Mononuclear cell (primary cell): ENCODE results near the gene TRNAU1AP. TPM values are rescaled to one million over a fixed set of nuclear protein-coding genes. Genes with fewer than 3 reads are reported as not detected.
"Not testable (repeated sequence)": the region's sequence is repeated elsewhere in the genome, so short reads cannot be mapped to it uniquely, and the experiment has no call there.

Experiments
- H3K27me3 ChIP-seq: 2 replicates; pipeline ENCODE4 v1.6.0; 2011; ENCODE audit warnings: low read length, control low read depth; ENCODE audit not compliant: insufficient read depth
- H3K4me1 ChIP-seq: 2 replicates; pipeline ENCODE4 v1.5.1; 2011; ENCODE audit warnings: mild to moderate bottlenecking, low read length, control low read depth; ENCODE audit not compliant: insufficient read depth
- H3K4me3 ChIP-seq: 2 replicates; pipeline ENCODE4 v1.5.1; 2011; ENCODE audit warnings: mild to moderate bottlenecking, low read length, moderate library complexity
- H3K9me3 ChIP-seq: 2 replicates; pipeline ENCODE4 v1.5.1; 2011; ENCODE audit warnings: low read depth, mild to moderate bottlenecking, control low read depth, low read length
- total RNA-seq: library from RNA; depleted of rRNA; stranded (reverse); fragments of >200 nt; gene quantifications from one replicate; pipeline ENCODE4 v1.2.3, GENCODE V29; 2012

The TRNAU1AP gene
- total RNA-seq, 1 donor, result 20.0 TPM

GRCh38 chr1:28579401-28579800, 26.5 kb downstream of the TRNAU1AP start:
- H3K9me3 ChIP-seq, result no peaks in the 10 kb centered on the region
- peaks cover 38% of the 10 kb centered on the region for H3K4me1 ChIP-seq
- H3K4me3 ChIP-seq, result no peak overlapping the region
- no peaks in the 10 kb centered on the region for H3K27me3 ChIP-seq

- Histone ChIP-seq H3K4me1 (peaks cover 38% of the 10 kb centered on the region), H3K27me3 (no peaks in the 10 kb centered on the region), H3K9me3 (no peaks in the 10 kb centered on the region), H3K4me3 (peak overlapping the region; percentile 92)
Observed at GRCh38 chr1:28580722-28581530, 28.0 kb downstream of the TRNAU1AP start.

- H3K4me3 ChIP-seq, result peak overlapping the region; percentile 92
- peaks cover 38% of the 10 kb centered on the region for H3K4me1 ChIP-seq
- no peaks in the 10 kb centered on the region for H3K27me3 ChIP-seq
- H3K9me3 ChIP-seq, result no peaks in the 10 kb centered on the region
Observed at GRCh38 chr1:28581531-28582247, 28.8 kb downstream of the TRNAU1AP start.

GRCh38 chr1:28582248-28582615, 29.3 kb downstream of the TRNAU1AP start:
- H3K4me3 ChIP-seq, result peak overlapping the region; percentile 92
- H3K9me3 ChIP-seq, result no peaks in the 10 kb centered on the region
- H3K27me3 ChIP-seq, result no peaks in the 10 kb centered on the region
- H3K4me1 ChIP-seq, result peaks cover 36% of the 10 kb centered on the region

GRCh38 chr1:28586585-28587391, 33.9 kb downstream of the TRNAU1AP start:
- not testable (repeated sequence) for H3K9me3 ChIP-seq, H3K27me3 ChIP-seq, H3K4me3 ChIP-seq

GRCh38 chr1:28591708-28592320, 38.9 kb downstream of the TRNAU1AP start, which contains the start of gene RAB42:
RAB42 (plus strand) TSS chr1:28592265; CDS start chr1:28592512, 247 bp downstream.
- peaks cover 15% of the 10 kb centered on the region for H3K4me1 ChIP-seq
- no peak within 1 kb of the TSS for H3K4me3 ChIP-seq
- H3K9me3 ChIP-seq, result no peaks in the 10 kb centered on the region
- no peaks in the 10 kb centered on the region for H3K27me3 ChIP-seq

More at GRCh38 chr1:28586585-28587391, 33.9 kb downstream of the TRNAU1AP start:
- H3K4me1 ChIP-seq, result peaks cover 20% of the 10 kb centered on the region

GRCh38 chr1:28592321-28593071, 39.6 kb downstream of the TRNAU1AP start:
- Histone ChIP-seq H3K27me3 (no peaks in the 10 kb centered on the region), H3K4me1 (peaks cover 15% of the 10 kb centered on the region), H3K9me3 (no peaks in the 10 kb centered on the region), H3K4me3 (no peak overlapping the region)

- H3K9me3 ChIP-seq, H3K27me3 ChIP-seq, H3K4me3 ChIP-seq: not testable (repeated sequence)
- peaks cover 15% of the 10 kb centered on the region for H3K4me1 ChIP-seq
Observed at GRCh38 chr1:28593988-28594356, 41.1 kb downstream of the TRNAU1AP start.

- H3K9me3 ChIP-seq, H3K4me3 ChIP-seq, H3K27me3 ChIP-seq: not testable (repeated sequence)
- peaks cover 15% of the 10 kb centered on the region for H3K4me1 ChIP-seq
Observed at GRCh38 chr1:28594686-28595411, 42.0 kb downstream of the TRNAU1AP start.

- H3K27me3 ChIP-seq, result no peaks in the 10 kb centered on the region
Observed at GRCh38 chr1:28595412-28596191, 42.7 kb downstream of the TRNAU1AP start.

GRCh38 chr1:28596276-28596675, 43.4 kb downstream of the TRNAU1AP start:
- not testable (repeated sequence) for H3K27me3 ChIP-seq, H3K4me3 ChIP-seq, H3K9me3 ChIP-seq
- H3K4me1 ChIP-seq, result peaks cover 12% of the 10 kb centered on the region

More at GRCh38 chr1:28595412-28596191, 42.7 kb downstream of the TRNAU1AP start:
- Histone ChIP-seq H3K4me3 (no peak overlapping the region), H3K4me1 (peaks cover 12% of the 10 kb centered on the region), H3K9me3 (no peaks in the 10 kb centered on the region)

GRCh38 chr1:28601696-28602095, 48.8 kb downstream of the TRNAU1AP start:
- Histone ChIP-seq H3K27me3 (no peaks in the 10 kb centered on the region), H3K9me3 (no peaks in the 10 kb centered on the region), H3K4me3 (no peak overlapping the region), H3K4me1 (no peaks in the 10 kb centered on the region)
